ENCODE data around the gene KRTAP3-3.

- TF ChIP-seq YY1 (IDR thresholded peaks at IDR 0.05; ENCODE audit: insufficient read depth, insufficient read length): no peak
- no peak for TF ChIP-seq ZNF274 (IDR thresholded peaks at IDR 0.05; ENCODE audit: low read depth, low read length)
Measured at GRCh38 chr17:40984226-40984625, 9.7 kb downstream of the KRTAP3-3 start, which contains the start of gene KRT40.
